Common myeloid progenitor, CD34-positive (primary cell): Measurements from ENCODE around the gene ANGPT4.

Experiments
- CTCF ChIA-PET: fragments of 350-600 bp; sonication (Branson Sonifier 250); formaldehyde crosslinking; loops from one replicate; lab custom pipeline; 2021; ENCODE audit warnings: antibody characterized with exemption; lab: Charles Lee
- POLR2A ChIA-PET: fragments of 350-600 bp; sonication (Branson Sonifier 250); formaldehyde crosslinking; loops from one replicate; lab custom pipeline; 2021; ENCODE audit warnings: antibody characterized with exemption; lab: Charles Lee
- DNase-seq, 3 donors: peaks; one replicate each; pipeline versions ENCODE4 v3.0.0 to v3.0.0-alpha.2; 2013
- H3K27ac ChIP-seq, 2 experiments: 1 replicate in 1 of 2; 2 replicates in 1 of 2; pipeline ENCODE4 v1.7.0; 2013; ENCODE audit warnings: inconsistent platforms in 2 of 2, low read length in 2 of 2, mild to moderate bottlenecking in 2 of 2, low read depth in 1 of 2, moderate library complexity in 1 of 2; ENCODE audit not compliant: severe bottlenecking in 2 of 2, insufficient read depth in 1 of 2, poor library complexity in 1 of 2
- H3K27me3 ChIP-seq, 5 experiments: replicated peaks in 2 of 5; 1 replicate in 3 of 5; 2 replicates in 2 of 5; pipeline versions ENCODE4 v1.6.1 to v1.7.0; 2013; ENCODE audit warnings: low read length in 4 of 5, mild to moderate bottlenecking in 2 of 5, moderate library complexity in 2 of 5, inconsistent platforms in 1 of 5; ENCODE audit not compliant: insufficient read depth in 5 of 5, control insufficient read depth in 4 of 5
- H3K36me3 ChIP-seq, 4 experiments: 1 replicate in 2 of 4; 2 replicates in 2 of 4; pipeline versions ENCODE4 v1.6.1 to v1.7.0; 2013; ENCODE audit warnings: low read length in 3 of 4, control low read depth in 1 of 4, mild to moderate bottlenecking in 1 of 4; ENCODE audit not compliant: control insufficient read depth in 4 of 4, insufficient read depth in 4 of 4
- H3K4me1 ChIP-seq, 4 experiments: 1 replicate in 3 of 4; 2 replicates in 1 of 4; pipeline versions ENCODE4 v1.6.1 to v1.7.1; 2013; ENCODE audit warnings: low read length in 3 of 4, mild to moderate bottlenecking in 3 of 4, control low read depth in 1 of 4, inconsistent platforms in 1 of 4, moderate library complexity in 1 of 4; ENCODE audit not compliant: control insufficient read depth in 4 of 4, insufficient read depth in 4 of 4; ENCODE audit errors: control extremely low read depth in 1 of 4
- H3K4me3 ChIP-seq, 7 experiments: 1 replicate in 4 of 7; 2 replicates in 3 of 7; pipeline versions ENCODE4 v1.5.1 to v1.7.0; 2013; ENCODE audit warnings: mild to moderate bottlenecking in 7 of 7, low read length in 6 of 7, moderate library complexity in 6 of 7, inconsistent platforms in 2 of 7, low read depth in 2 of 7, control low read depth in 1 of 7; ENCODE audit not compliant: insufficient read depth in 4 of 7, control insufficient read depth in 1 of 7; ENCODE audit errors: extremely low read depth in 1 of 7
- H3K9me3 ChIP-seq, 5 experiments: 1 replicate in 4 of 5; 2 replicates in 1 of 5; pipeline versions ENCODE4 v1.6.1 to v1.7.1; 2013; ENCODE audit warnings: low read length in 4 of 5, mild to moderate bottlenecking in 2 of 5, inconsistent platforms in 1 of 5, low read depth in 1 of 5, moderate library complexity in 1 of 5; ENCODE audit not compliant: control insufficient read depth in 4 of 5, insufficient read depth in 2 of 5; ENCODE audit errors: control extremely low read depth in 1 of 5
- WGBS: methylation state at CpG from one replicate; pipeline ENCODE4 v1.1.5; 2013; ENCODE audit not compliant: insufficient coverage; 5-methylcytosine and 5-hydroxymethylcytosine counted together

The ANGPT4 gene

DNA sequence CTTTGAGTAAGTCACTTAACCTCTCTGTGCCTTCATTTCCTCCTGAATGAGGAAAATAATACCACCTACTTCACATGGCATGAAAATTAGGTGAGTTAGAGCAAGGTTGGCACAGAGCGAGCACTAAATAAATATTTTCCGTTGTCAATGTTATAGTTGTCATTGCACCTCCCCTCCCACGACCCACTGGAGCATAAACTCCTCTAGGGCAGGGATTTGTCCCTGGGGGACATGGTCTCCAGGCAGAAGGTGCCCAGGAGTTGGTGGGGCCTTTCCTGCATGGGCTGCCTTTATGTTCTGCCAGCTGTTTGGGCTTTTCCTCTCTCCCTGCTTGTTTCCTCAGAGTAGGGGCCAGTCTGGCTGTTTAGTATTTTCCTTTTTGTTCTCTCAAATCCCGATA, 1.3 kb upstream of the ANGPT4 start:
- peaks cover 0 to 3% (median 0%) of the 10 kb centered on the region in 5 experiments for H3K27me3 ChIP-seq
- H3K27ac ChIP-seq, result no peak overlapping the region
- H3K36me3 ChIP-seq, result no peaks in the 10 kb centered on the region
- H3K9me3 ChIP-seq, result no peaks in the 10 kb centered on the region
- H3K4me3 ChIP-seq, result no peak overlapping the region
- H3K4me1 ChIP-seq, result peaks cover 0 to 13% (median 9%) of the 10 kb centered on the region in 4 experiments
- WGBS, result 88% methylated on average over 4 of the region's 4 CpGs
- no peak for DNase-seq
- POLR2A ChIA-PET, result no interaction called here
- CTCF ChIA-PET, result no interaction called here

DNA sequence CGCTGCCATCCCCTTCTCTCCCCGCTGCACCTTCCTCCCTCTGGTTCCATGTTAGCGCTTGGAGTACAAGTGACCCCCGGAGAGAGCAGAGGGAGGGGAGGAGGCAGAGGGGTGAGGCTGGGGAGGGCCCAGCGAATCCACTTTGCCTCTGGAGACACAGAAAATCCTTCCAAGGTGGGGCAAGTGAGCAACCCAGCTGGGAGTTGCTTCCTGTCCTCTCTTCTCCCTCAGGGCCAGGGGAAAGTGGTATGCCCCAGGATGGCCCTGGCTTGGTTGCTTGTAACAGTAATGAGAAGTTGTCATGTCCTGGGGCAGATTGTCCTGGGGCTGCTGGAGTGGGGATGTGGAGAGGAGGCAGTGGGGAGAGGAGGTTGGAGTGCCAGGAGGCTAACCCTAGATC, 691 bp upstream of the ANGPT4 start:
- CTCF ChIA-PET, result no interaction called here

DNA sequence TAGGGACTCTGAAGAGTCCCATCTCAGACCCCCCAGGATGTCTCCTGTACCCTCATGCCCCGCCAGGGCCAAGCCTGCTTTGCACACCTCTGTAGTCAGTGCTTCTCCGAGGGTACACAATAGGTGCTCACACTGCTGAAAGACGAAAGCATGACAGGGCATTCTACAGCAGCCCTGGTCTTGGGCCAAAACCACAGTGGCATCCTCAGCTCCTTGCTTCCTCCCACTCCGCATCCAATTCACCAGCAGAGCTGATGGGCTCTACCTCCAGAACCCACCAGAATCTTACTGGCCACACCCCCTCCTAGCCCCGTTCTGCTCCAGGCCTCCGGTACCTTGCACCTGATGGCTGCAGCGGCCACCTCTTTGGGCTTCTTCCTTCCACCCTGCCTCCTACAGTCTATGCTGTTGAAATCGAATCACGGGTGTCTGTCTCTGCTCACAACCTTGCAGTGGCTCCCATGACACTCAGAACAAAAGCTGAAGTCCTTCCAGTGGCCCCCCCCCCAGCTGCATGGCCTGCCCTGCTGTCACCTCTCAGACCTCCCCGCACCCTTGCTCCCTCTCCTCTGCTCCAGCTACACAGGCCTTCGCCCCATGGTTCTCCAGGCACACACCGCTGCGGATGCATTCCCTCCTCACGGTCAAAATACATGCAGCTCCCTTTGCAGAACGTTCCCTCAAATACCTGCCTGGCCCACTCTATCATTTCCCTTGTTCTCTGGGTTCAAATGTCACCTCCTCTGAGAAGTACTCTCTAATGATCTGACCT, 1.2 kb downstream of the ANGPT4 start:
- H3K27me3 ChIP-seq, result peaks cover 0 to 3% (median 0%) of the 10 kb centered on the region in 5 experiments
- H3K27ac ChIP-seq, result no peak overlapping the region
- DNase-seq, result peak; percentile 31 to 68 (median 67)
- CTCF ChIA-PET, result interaction anchor here (0.6 to 2.0 kb wide), 4 partner anchors 21 to 95 kb away, joined by 3 to 8 read pairs (median 4); no protein-coding TSS in a partner anchor
- POLR2A ChIA-PET, result interaction anchor here (0.6 kb wide), 1 partner anchor 1159 kb away, joined by 3 read pairs; no protein-coding TSS in a partner anchor
- no peaks in the 10 kb centered on the region for H3K9me3 ChIP-seq
- no peaks in the 10 kb centered on the region for H3K36me3 ChIP-seq
- no peak overlapping the region for H3K4me3 ChIP-seq
- 59% methylated on average over 14 of the region's 15 CpGs for WGBS
- peaks cover 0 to 13% (median 9%) of the 10 kb centered on the region in 4 experiments for H3K4me1 ChIP-seq

More for the DNA sequence above, 691 bp upstream of the ANGPT4 start:
- Histone ChIP-seq H3K4me1 (peaks cover 0 to 13% (median 9%) of the 10 kb centered on the region in 4 experiments), H3K9me3 (no peaks in the 10 kb centered on the region), H3K27ac (no peak overlapping the region), H3K36me3 (no peaks in the 10 kb centered on the region), H3K4me3 (no peak overlapping the region), H3K27me3 (peaks cover 0 to 3% (median 0%) of the 10 kb centered on the region in 5 experiments)
- 100% methylated on average over 1 of the region's 5 CpGs for WGBS
- DNase-seq, result no peak
- POLR2A ChIA-PET, result no interaction called here

DNA sequence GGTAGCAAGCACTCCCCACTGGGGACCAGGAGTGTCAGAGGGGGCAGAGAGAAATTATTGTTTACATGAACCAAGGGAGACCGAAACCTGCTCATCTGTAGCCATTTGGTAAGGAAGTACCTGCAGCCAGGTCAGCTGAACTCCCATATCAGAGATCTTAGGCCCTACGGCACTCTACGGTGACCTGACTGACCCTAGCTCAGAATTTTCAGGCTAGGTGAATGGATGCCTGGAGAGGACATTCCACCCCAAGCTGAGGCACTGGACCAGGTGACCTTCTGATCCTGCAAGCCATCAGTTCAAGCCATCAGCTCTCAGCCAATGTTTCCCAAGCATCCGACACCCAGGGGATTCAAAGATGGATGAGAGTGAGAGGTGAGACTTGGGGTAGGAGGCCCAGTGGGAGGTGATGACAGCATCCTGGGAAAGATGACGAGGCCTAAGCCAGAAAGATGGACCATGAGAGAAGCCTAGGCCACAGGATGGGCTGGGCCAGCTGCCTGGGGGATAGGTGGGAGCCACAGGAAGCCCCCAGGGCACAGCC, 2.8 kb downstream of the ANGPT4 start:
- peaks cover 0 to 3% (median 0%) of the 10 kb centered on the region in 5 experiments for H3K27me3 ChIP-seq
- H3K36me3 ChIP-seq, result no peaks in the 10 kb centered on the region
- no peaks in the 10 kb centered on the region for H3K9me3 ChIP-seq
- POLR2A ChIA-PET, result interaction anchor here (0.6 kb wide), 1 partner anchor 14 kb away, joined by 3 read pairs; no protein-coding TSS in a partner anchor
- 95% methylated on average over 5 of the region's 5 CpGs for WGBS
- no peak overlapping the region for H3K4me3 ChIP-seq
- no peak overlapping the region for H3K27ac ChIP-seq
- DNase-seq, result no peak
- H3K4me1 ChIP-seq, result peaks cover 0 to 13% (median 7%) of the 10 kb centered on the region in 4 experiments
- CTCF ChIA-PET, result no interaction called here

DNA sequence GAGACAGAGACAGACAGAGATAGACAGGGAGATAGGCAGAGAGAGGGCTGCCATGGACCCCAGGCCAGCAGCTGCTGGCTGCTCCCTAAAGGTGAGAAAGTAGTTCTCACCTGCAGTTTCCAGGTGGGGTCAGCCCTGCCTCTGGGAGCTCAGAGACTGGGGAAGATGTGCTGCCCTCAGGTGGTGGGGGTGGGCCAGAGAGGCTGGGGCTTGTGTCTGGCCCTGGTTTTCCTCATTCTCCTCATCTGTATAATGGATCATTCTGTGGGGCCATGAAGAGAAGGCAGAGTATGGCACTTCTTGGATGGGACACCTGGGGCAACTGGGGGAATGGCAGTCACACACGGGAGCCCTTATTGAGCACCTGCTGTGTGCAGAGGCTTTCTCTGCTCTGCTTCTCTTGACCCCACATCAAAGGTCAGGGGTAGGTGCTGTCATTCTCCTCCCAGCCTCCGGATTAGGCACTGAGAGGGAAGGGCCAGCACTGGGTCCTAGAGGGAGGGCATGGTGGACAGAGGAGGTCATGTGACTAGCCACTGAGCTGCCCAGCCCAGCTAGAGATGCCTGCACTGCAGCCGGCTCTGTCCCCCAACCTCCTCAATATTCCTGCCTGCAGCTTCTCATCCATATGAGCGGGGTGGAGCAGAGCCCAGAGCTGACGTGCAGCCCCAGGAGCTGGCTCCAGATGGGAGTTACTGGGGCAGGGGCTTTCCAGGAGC, 4.1 kb downstream of the ANGPT4 start:
- CTCF ChIA-PET, result interaction anchor here (1.7 kb wide), 1 partner anchor 45 kb away, joined by 5 read pairs; no protein-coding TSS in a partner anchor
- DNase-seq, result no peak
- no peak overlapping the region for H3K27ac ChIP-seq
- WGBS, result 92% methylated on average over 4 of the region's 5 CpGs
- POLR2A ChIA-PET, result no interaction called here
- H3K27me3 ChIP-seq, result peaks cover 0 to 3% (median 0%) of the 10 kb centered on the region in 5 experiments
- H3K36me3 ChIP-seq, result no peaks in the 10 kb centered on the region
- no peaks in the 10 kb centered on the region for H3K9me3 ChIP-seq
- no peak overlapping the region for H3K4me3 ChIP-seq
- H3K4me1 ChIP-seq, result peaks cover 0 to 14% (median 7%) of the 10 kb centered on the region in 4 experiments

DNA sequence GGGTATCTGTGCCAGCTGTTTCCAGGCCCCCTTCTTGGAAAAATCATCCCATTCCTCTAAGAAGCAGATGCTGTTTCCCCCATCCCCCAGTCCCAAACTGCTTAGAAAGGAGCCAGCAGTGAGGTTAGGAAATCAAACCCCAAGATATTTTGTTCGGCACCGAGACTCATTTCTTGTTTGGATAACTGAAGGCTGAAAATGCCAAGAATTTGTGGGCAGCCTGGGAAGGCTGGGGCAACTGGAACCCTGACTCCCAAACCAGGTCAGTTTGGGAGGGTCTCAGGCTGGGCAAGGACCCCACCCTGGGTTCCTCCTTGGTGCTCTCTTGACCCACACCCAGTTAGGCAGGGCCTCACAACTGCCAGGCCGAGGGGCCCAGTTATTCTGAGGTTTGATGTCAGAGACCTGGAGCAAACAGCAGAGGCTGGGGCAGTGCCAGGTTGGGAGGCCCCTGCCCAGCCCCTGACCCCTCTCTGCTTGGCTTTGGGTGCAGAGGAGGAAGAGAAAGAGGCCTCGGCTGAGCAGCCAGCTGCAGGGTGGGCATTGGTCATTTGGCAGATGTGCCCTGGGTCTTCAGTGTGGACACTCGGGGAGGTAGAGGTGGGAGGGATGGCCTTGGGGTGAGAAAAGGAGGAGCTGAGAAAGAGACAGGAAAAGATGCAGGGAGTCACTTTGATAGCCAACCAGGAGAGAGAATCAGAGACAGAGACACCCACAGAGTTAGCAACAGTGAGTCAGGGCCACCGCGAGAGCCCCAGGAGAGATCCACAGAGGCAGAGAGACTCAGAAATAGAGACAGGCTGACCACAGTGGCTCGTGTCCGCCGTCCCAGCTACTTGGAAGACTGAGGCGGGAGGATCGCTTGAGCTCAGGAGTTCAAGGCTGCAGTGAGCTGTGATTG, 5.0 kb downstream of the ANGPT4 start:
- H3K4me3 ChIP-seq, result no peak overlapping the region
- no peak for DNase-seq
- WGBS, result 93% methylated on average over 11 of the region's 12 CpGs
- no peak overlapping the region for H3K27ac ChIP-seq
- CTCF ChIA-PET, result interaction anchor here (1.7 kb wide), 1 partner anchor 46 kb away, joined by 5 read pairs; no protein-coding TSS in a partner anchor
- POLR2A ChIA-PET, result no interaction called here
- H3K27me3 ChIP-seq, result peaks cover 0 to 3% (median 0%) of the 10 kb centered on the region in 5 experiments
- H3K36me3 ChIP-seq, result no peaks in the 10 kb centered on the region
- no peaks in the 10 kb centered on the region for H3K9me3 ChIP-seq
- peaks cover 0 to 23% (median 7%) of the 10 kb centered on the region in 4 experiments for H3K4me1 ChIP-seq
